Activated CD8-positive, alpha-beta memory T cell treated with anti-CD3 and anti-CD28 coated beads, Interleukin-2, amount 50 U/mL, for 24 hours (primary cell): Measurements from ENCODE around the gene WWP2.

Experiments
- DNase-seq: peaks from one replicate; pipeline ENCODE4 v3.0.0-alpha.2; 2020; ENCODE audit errors: extremely low read depth

The WWP2 gene

DNA sequence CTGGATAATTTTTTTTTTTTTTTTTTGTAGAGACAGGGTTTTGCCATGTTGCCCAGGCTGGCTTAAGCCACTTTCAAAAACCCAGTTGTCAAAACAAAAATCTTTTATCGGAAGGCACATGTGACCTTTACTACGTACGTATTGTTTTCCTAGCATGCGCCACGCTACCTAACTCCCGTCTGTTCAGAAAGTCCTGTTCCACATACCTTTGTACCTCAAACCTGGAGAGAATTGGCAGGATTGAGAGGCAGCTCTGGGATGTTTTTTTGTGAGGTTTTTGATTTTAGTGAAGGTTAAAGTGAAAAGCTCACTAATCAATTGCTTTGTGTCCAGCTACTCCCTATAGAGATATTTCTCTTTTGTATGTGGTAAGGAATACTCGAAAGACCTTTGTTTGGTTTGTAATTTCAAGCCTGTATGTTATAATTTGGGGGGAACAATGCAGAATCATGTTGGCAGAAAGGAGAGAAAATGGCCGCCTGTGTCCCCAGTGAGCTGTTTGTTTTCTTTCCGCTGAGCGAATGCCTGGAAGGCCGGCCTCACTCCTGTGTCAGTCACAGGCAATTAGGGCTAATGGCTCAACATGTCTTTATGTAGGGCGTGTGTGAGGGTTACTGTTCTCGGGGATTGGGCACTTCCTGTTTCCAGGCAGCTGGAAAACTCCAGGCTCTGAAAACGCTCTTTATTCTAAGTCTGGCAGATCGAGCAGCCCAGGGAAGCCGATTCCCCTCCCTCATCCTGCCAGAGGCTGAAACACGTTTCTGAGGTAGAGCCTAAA is 128.2 kb downstream of the WWP2 start:
- DNase-seq, result no peak

DNA sequence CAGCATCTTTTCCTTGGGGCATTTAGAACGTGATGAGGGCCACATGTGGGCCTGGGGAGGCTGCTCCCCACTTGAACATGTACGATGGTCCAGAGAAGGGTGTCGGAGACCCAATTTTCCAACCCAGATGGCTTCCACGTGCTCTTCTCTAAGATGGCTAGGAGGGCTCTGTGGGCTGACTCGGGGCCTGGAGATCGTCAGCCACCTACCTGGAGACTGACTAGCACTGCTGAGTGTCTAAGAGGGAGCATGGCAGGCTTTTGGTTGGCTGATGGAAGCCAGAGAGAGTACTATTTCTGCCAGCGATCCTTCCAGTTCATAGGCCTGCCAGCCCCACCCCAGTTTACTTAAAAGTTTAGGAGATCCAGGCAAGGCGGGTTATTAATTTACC is 128.8 kb downstream of the WWP2 start:
- no peak for DNase-seq

DNA sequence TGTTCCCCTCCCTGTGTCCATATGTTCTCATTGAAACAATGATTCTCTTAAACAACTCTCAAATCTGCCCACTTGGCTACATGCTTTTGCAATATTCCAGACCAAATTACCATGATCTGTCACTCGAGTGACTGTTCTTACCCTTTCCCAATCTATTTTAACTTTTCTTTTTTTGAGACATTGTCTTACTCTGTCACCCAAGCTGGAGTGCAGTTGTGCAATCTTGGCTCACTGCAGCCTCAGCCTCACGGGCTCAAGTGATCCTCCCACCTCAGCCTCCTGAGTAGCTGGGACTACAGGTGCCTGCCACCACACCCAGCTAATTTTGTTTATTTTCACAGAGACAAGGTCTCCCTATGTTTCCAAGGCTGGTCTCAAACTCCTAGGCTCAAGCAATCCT is 130.2 kb downstream of the WWP2 start:
- DNase-seq, result no peak

DNA sequence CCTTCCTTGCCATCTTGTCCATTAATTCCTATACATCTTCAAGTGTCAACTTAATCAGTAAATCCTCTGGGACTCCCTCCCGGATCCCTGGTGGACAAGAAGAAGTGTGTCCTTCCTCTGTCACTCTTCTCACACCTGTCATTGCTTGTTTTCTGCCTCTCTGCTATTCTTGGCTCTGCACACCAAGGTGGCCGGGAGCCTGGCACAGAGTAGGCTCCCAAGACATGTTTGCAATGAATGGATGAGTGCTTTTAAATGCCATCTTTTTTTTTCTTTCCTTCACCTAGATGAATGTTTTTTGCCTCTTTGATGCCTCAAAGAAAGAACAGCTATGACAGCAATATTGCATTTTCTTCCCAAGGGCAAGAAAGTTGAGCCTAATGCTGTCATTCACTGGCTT is 131.0 kb downstream of the WWP2 start:
- no peak for DNase-seq

DNA sequence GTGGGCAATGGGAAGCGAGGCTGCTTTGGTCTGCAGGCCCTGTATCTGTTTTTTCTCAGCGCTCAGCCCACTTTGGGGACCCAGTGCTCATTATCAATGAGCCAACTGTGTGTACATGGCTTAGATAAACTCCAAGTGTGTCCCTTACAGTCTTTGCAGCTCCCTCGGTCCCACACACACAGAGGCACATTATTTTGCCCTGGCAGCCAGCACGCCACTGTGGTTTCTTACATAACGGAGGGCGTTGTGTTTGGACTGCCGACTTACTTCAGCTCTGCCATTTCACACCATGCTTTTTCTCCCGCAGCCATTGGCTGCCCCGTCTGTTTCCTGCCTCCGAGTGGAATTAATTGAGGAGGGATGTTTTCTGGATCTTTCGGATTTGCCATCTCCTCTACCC is 132.5 kb downstream of the WWP2 start:
- DNase-seq, result no peak

DNA sequence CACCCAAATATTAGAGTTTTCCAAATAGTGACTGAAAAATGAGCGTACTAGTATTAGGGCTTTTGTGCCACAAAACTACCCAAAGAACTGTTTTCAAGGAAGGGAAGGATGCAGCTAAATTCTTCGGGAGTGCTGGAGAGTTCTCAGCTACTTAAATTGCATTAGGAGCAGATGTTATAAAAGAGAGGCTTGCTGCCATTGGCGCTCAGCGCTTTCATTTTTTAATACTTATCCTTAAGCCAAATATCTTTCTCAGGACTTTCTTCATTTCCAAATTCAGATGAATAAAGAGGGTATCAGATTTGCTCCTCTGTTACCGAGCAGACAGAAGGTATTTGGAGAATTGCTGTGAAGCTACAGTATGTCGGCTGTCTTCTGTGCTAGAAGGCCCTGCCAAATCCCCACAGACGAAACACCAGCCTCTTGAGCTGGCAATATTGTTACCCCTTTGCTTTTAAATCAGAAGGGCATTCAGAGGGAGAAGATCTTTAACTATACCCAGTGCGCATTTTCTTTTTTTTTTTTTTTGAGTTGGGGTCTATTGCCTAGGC is 141.8 kb downstream of the WWP2 start:
- DNase-seq, result no peak

DNA sequence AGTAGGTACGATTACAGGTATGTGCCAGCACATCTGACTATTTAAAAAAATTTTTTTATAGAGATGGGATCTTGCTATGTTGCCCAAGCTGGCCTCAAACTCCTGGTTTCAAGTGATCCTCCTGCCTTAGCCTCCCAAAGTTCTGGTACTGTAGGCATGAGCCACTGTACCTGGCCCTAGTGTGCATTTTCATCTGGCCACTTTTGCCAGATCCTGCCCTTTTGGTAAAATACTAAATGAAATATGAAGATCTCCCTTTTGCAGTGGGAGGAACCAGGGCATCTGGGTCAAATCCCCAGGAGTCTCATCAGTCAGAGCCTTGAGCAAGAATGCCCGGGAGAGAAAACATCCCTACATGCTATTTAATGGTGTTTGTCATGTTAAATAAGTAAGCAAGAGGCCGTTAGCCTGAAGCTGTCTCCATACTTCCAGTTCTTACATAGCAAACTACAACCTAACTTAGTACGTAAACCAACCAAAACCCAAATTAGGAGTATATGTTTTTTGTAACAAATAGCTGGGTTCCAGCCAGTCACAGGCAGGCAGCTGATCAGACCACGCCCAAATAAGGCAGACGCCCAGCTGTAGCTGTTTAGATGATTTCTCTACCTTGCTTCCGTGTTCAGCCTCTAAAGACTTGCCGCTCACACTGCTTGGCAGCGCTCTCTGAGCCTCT is 142.5 kb downstream of the WWP2 start:
- DNase-seq, result no peak

DNA sequence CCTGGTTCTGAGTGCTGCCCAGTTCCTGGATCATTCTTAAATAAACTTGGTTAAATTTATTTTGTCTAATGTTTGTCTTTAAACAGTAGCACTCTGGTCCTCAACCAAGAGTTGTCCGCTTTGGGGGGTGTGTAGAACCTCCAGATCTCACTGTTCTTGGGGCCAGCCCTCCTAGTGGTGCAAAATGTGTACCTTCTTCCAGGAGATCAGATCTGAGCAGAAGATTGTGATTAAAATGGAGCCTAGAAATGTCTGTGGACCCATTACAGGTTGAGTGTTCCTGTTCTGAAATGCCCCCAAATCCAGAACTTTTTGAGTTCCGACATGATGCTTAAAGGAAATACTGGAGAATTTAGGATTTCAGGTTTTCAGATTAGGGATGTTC is 143.0 kb downstream of the WWP2 start:
- DNase-seq, result no peak

DNA sequence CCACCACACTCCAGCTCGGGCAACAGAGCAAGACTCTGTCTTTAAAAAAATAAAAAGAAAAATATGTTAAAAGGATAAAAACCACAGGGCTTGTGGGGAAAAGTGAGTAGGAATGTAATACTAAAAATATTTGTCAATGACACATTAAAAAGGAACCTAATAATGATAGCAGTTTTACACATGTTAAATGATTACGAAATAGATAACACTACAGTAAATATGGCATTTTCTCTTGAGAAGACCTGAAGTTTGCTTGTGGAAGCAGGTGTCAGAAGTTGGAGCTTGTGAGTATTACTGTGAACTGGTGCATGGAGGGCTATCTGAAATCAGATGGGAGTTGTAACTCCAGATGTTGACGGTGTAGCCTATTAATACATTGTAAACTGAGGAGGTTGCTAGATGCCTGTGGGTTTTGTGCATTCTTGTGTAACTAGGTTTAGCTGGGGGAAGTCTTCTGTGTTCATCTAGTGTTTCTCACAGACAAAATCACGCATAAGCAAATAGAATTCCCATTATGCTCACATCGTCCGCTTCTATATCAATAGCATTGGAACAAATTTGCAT is 144.8 kb downstream of the WWP2 start:
- no peak for DNase-seq

DNA sequence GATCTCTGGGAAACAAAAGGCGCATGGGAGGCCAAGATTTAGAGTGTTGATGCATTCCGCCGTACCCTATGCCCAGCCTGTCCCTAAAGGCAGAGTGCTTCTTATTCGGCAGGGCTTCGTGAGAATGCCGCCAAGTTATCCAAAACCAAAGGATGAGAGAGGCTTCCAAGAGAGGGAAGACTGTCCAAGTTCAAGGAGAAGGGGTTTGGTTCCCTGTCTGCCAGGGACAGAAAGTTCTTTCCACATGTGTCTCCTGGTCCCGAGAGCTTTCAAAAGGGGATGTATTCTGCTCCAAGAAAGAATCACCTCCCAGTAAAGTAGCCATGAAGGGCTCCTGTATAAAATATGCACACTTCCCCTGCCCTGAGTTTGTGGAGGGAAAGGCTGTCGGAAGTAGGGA is 146.9 kb downstream of the WWP2 start:
- DNase-seq, result no peak

DNA sequence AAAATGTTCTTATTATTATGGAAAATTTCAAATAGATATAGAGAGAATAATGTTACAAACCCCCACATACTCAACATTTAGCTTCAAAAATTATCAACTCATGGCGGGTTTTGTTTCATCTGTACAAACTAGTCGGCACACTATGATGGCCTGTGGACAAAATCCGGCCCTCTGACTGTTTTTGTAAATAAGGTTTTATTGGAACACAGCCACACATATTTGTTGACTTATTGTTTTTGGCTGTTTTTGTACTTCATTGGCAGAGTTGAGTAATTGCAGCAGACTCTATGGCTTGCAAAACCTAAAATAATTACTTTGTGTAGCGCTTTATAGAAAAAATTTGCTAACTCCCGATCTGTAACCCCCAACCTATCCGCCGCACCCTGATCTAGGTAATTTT is 147.6 kb downstream of the WWP2 start:
- no peak for DNase-seq

DNA sequence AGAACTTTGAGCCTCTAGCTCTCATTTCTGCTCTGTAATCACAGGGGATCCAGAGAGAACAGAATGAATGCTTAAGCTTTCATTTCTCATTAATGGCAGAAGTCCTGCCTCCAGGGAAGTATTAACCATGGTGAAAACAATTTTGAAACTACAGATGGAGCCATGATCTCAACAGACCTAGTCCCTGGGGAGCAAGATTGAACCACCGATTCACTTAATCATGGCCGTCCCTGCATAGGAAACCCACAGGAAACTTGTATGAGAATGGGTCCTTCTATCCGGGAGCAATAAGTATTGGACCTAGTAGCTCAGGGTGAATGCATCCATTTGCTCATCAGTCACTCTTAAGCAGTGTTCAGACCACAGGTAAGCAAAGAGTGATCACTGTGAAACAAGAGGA is 148.8 kb downstream of the WWP2 start:
- DNase-seq, result no peak

DNA sequence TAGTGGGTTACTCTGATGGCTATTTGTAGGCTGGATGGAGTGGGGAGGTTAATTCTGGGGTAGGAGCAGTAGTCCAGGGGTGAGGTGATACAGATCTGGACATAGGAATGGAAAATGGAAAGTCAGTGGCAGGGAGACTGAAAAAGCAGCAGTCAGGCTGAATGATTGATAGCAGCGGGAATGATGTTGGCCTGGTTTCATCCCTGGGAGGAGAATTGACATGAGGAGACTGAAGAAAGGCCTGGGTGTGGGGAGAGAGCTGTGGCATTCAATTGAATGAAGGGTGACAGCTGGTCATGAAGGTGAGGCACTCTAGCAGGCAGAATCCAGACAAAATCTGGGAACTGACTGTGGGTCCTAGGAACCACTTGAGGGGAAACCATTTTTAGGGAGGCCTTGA is 154.3 kb downstream of the WWP2 start:
- DNase-seq, result no peak

DNA sequence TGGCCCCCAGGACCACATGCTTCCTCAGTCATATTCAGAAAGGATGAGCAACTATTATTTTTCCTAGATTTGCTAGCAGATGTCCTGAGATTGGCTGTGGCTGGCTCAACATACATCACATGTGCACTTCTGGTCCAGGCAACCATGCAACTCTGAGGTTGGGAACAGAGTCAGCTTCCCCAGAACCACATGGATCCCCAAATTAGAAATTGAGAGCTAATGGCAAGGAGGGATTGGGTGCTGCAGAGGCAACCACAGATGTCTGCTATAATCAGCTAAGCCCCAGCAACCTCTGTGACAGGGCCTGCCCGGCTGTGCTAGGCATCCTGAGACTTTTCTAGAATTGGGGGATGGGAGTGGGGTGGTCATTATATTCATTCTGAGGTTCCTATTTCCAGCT is 155.2 kb downstream of the WWP2 start:
- DNase-seq, result no peak

DNA sequence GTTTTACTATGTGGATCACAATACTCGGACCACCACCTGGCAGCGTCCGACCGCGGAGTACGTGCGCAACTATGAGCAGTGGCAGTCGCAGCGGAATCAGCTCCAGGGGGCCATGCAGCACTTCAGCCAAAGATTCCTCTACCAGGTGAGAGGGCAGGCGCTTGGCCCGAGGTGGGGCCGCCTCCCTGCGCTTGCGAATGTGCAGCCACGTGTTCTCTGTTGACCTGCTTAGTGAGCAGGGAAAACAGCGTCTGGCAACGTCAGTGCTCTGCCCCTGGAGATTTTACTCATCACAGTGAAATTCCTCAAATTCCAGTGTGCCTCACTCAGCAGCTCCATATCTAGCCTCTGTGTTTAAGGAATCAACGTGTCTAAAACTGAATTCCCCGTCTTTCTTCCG is 155.6 kb downstream of the WWP2 start:
- DNase-seq, result no peak

DNA sequence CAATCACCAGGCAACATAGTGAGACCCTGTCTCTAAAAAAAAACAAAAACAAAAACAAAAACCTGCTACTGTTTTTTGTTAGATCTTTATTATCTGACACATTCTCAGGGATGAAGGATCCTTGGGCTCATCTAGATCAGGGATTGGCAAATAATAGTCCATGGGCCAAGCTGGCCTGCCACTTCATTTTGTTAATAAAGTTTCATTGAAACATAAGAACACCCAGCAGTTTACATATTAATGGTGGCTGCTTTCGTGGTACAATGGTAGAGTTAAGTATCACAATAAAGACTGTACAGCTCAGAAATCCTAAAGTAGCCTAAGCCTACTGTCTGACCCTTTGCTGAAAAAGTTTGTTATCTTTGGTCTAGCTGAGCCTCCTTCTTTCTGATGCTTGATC is 156.1 kb downstream of the WWP2 start:
- DNase-seq, result no peak

DNA sequence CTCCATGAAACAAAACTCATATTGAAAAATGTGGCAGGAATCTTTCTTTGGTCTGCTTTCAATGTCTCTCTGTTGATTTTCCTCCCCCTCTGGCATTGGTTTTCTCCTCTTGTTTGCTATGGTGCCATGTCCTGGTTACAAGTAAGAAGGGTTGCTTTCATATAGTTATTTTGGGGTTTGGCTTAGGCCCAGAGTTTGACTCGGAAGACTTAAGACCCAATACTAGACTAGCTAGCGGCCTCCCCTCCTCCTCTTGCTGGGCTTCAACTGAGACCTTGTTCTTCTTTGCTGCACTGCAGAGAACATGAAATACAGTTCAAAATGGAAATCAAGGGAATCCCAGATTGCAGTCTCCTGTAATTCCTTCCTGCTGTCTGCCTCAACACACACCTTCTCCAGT is 159.0 kb downstream of the WWP2 start:
- no peak for DNase-seq

DNA sequence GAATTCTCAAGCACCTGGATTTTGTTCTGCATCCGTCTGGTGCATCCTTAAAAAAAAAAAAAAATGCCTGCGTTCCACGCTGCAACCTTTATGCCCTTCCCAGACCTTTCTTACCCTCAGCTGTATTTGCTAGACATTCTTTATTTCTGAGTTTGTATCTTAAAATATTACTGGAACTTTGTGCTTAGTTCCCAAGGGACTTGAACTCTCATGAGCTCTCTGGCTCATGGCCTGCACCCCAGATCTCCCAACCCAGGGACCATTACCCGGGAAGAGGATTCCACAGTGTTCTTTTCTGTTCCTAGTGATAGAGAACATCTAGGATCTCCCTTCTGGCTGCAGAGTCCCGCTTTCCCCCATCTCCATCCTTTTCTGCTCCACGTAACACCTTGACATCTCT is 160.1 kb downstream of the WWP2 start:
- no peak for DNase-seq

DNA sequence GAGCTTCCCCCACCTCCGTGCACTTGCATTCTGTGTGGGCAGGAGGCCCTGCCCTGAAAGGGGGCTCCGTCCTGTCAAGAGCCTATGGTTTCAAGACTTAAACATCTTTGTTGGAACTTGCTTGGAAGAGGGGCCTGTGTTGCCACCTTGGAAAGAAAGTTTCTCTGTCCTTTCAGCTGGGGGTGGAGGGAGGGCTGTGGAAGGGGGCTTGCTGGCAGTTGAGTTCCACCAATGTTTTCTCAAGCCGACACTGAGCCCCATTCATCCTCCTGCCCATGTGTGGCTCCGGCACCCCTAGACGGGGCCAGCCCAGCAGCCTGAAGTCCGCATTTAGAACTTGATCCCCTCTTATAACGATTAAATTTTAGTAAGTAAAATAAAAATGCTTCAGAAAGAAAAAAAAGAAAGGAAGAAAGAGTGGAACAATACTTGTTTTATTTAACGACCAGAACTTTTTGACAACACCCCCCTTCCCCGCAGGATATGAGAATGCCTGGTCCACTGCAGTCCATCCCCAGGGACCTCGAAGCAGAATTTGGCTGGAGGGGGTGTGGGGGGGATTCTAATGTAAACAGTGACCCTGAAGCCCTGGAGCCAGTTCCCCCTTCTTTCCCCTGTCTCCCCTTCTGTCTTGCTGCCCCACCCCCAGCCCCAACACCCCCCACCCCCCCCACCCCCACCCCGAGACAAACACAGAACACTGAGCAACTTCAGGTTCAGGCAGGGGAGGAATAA is 162.1 kb downstream of the WWP2 start:
- no peak for DNase-seq

DNA sequence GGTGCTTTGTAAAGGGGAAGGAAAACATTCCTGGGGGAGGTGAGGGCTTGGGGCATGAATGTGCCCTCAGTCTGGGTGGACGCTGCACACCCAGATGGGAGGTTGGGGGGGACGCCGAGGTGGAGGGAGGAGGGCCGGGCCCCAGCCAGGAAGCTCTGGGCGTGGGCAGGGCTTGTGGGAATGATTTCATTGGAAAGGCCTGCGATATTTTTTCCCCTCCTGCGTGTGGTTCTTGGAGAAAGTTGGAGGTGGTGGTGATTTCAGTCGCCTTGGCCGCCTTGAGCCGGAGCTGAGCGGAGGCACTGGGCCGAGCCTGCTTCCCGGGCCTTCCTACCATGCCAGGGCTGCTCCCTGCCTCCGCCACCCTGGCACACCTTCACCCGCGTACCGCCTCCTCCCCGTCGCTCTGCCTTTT is 162.7 kb downstream of the WWP2 start:
- DNase-seq, result no peak

DNA sequence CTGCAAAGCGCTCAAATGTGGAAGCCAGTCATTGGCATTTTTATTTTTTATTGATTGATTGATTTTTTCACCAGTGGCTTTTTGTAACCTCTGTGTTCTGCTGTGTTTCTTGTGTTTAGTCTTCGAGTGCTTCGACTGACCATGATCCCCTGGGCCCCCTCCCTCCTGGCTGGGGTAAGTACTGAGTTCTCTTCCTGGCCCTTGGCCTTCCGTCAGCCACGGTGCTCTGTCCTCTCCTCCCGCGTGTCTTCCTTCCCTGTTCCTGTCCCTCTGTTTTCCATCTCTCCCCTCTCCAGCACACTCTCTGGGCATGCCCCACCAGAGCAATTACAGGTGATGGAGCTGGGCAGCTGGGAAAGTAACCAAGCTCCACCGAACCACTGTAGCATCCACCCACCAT is 163.2 kb downstream of the WWP2 start:
- DNase-seq, result no peak

DNA sequence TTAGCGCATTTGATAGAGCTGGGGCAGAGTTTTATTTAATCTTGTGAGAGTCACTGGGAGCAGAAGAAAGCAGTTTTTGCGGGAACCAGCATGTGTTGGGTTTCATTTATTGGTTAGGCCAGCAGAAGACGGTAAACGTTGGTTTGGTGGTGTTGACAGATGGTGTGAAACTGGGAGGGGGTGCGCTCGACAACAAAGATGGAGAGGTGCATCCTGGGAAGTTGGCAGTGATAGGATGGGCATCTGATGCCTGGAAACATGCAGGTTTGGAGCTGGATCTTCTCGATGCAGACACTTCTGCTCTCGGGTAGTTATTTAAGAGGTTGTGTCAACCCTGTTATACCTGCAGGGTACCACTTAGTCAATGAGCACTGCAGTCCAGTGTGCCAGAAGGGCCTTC is 164.1 kb downstream of the WWP2 start:
- DNase-seq, result no peak
